MCF 10A (cell line): Measurements from ENCODE around the gene ASB13. TPM values are rescaled to one million over a fixed set of nuclear protein-coding genes. Genes with fewer than 3 reads are reported as not detected.

Source experiments
- BruUV-seq: library from RNA; stranded (reverse); fragments of 400-500 nt; replicated peaks from 2 replicates; lab custom pipeline; 2021; lab: Mats Ljungman, UMichigan
- CTCF ChIA-PET: fragments of 300-600 bp; sonication (Branson Sonifier 250); formaldehyde crosslinking; extraction: SDS; loops from one replicate; lab custom pipeline; 2021; ENCODE audit warnings: antibody characterized with exemption, inconsistent platforms; lab: Yijun Ruan, JAX
- POLR2A ChIA-PET: fragments of 300-600, 350-650 bp; sonication (Branson Sonifier 250); formaldehyde crosslinking; extraction: SDS; loops from one replicate; lab custom pipeline; 2020; ENCODE audit warnings: antibody characterized with exemption, inconsistent platforms; lab: Yijun Ruan, JAX
- DNase-seq: peaks from one replicate; pipeline ENCODE4 v3.0.0-alpha.2; 2018; ENCODE audit not compliant: unreplicated experiment
- H3K27ac Mint-ChIP-seq: one replicate; pipeline ENCODE4 v1.8.0; 2022; ENCODE audit warnings: mild to moderate bottlenecking, low read depth, mixed read lengths; ENCODE audit not compliant: unreplicated experiment
- H3K27me3 Mint-ChIP-seq: one replicate; pipeline ENCODE4 v1.8.0; 2022; ENCODE audit warnings: mixed read lengths; ENCODE audit not compliant: insufficient read depth, unreplicated experiment
- H3K36me3 Mint-ChIP-seq: one replicate; pipeline ENCODE4 v1.8.0; 2022; ENCODE audit warnings: mild to moderate bottlenecking, moderate library complexity, mixed read lengths; ENCODE audit not compliant: insufficient read depth, unreplicated experiment
- H3K4me1 Mint-ChIP-seq: one replicate; pipeline ENCODE4 v1.8.0; 2022; ENCODE audit warnings: mixed read lengths; ENCODE audit not compliant: insufficient read depth, unreplicated experiment
- H3K4me3 Mint-ChIP-seq: one replicate; pipeline ENCODE4 v1.8.0; 2022; ENCODE audit warnings: mild to moderate bottlenecking, moderate library complexity, mixed read lengths; ENCODE audit not compliant: unreplicated experiment
- H3K9me3 Mint-ChIP-seq: one replicate; pipeline ENCODE4 v1.8.0; 2022; ENCODE audit warnings: mixed read lengths; ENCODE audit not compliant: unreplicated experiment
- CTCF ChIP-seq: fragments of 200-600 bp; IDR thresholded peaks from one replicate; pipeline ENCODE4 v1.8.0; 2022; ENCODE audit warnings: antibody characterized with exemption, mild to moderate bottlenecking; ENCODE audit not compliant: unreplicated experiment
- intact Hi-C: fragments of 100-400 bp; cut with micrococcal nuclease; formaldehyde crosslinking; loops from 2 replicates; pipeline ENCODE4 v1.14.1; 2022
- total RNA-seq: library from RNA; stranded (reverse); gene quantifications from 2 replicates; pipeline ENCODE4 v1.2.3, GENCODE V29; 2022

The ASB13 gene
- total RNA-seq, 1 experiment from 2014 or later: 16.3 TPM

- Mint-ChIP-seq H3K4me3 (no peak overlapping the region), H3K27me3 (no peaks in the 10 kb centered on the region), H3K27ac (no peak overlapping the region), H3K4me1 (no peaks in the 10 kb centered on the region), H3K36me3 (peaks cover 6% of the 10 kb centered on the region), H3K9me3 (no peaks in the 10 kb centered on the region)
- ChIA-PET POLR2A (interaction anchor here (1.5 to 3.1 kb wide), 2 partner anchors 11 to 13 kb away, joined by 8 to 9 read pairs; no protein-coding TSS in a partner anchor), CTCF (interaction anchor here (1.4 kb wide), 1 partner anchor 48 kb away, joined by 3 read pairs; no protein-coding TSS in a partner anchor)
- no peak for DNase-seq
- intact Hi-C loops: no loop called here
- BruUV-seq: no TSS peak
- TF ChIP-seq CTCF: no peak
Measured at GRCh38 chr10:5678397-5679036, 12.1 kb upstream of the ASB13 start.

- no peaks in the 10 kb centered on the region for H3K4me1 Mint-ChIP-seq
- no peak for TF ChIP-seq CTCF
- H3K4me3 Mint-ChIP-seq: no peak overlapping the region
- intact Hi-C loops: no loop called here
- ChIA-PET POLR2A (no interaction called here), CTCF (no interaction called here)
- no peak for DNase-seq
- H3K9me3 Mint-ChIP-seq: no peaks in the 10 kb centered on the region
- H3K27ac Mint-ChIP-seq: no peak overlapping the region
- BruUV-seq: no TSS peak
- no peaks in the 10 kb centered on the region for H3K36me3 Mint-ChIP-seq
- no peaks in the 10 kb centered on the region for H3K27me3 Mint-ChIP-seq
Measured at GRCh38 chr10:5670662-5671375, 4.4 kb upstream of the ASB13 start.

GRCh38 chr10:5669604-5670003 is 3.2 kb upstream of the ASB13 start:
- intact Hi-C loops: no loop called here
- DNase-seq: no peak
- BruUV-seq: no TSS peak
- H3K4me3 Mint-ChIP-seq: no peak overlapping the region
- H3K27me3 Mint-ChIP-seq: no peaks in the 10 kb centered on the region
- no peaks in the 10 kb centered on the region for H3K9me3 Mint-ChIP-seq
- H3K36me3 Mint-ChIP-seq: no peaks in the 10 kb centered on the region
- H3K4me1 Mint-ChIP-seq: no peaks in the 10 kb centered on the region
- no peak for TF ChIP-seq CTCF
- POLR2A ChIA-PET: no interaction called here
- no peak overlapping the region for H3K27ac Mint-ChIP-seq
- CTCF ChIA-PET: interaction anchor here (0.7 kb wide), 1 partner anchor 107 kb away, joined by 8 read pairs; no protein-coding TSS in a partner anchor

GRCh38 chr10:5668429-5668828 is 2.0 kb upstream of the ASB13 start:
- intact Hi-C loops: no loop called here
- H3K9me3 Mint-ChIP-seq: no peaks in the 10 kb centered on the region
- DNase-seq: no peak

More at GRCh38 chr10:5668429-5668828, 2.0 kb upstream of the ASB13 start:
- CTCF ChIA-PET: interaction anchor here (0.6 to 0.7 kb wide), 2 partner anchors 11 to 53 kb away, joined by 3 read pairs; no protein-coding TSS in a partner anchor
- peaks cover 9% of the 10 kb centered on the region for H3K4me1 Mint-ChIP-seq
- H3K4me3 Mint-ChIP-seq: no peak overlapping the region
- no peaks in the 10 kb centered on the region for H3K27me3 Mint-ChIP-seq
- BruUV-seq: no TSS peak
- H3K27ac Mint-ChIP-seq: no peak overlapping the region
- POLR2A ChIA-PET: interaction anchor here (0.6 to 1.7 kb wide), 8 partner anchors 11 to 221 kb away, joined by 3 to 8 read pairs (median 3); partner anchors contain the start of genes ANKRD16 and FBH1
- TF ChIP-seq CTCF: no peak
- no peaks in the 10 kb centered on the region for H3K36me3 Mint-ChIP-seq
